Esophagus muscularis mucosa (tissue), 3 donors: ENCODE results near the gene SPATA25.

ENCODE experiments used
- CTCF ChIP-seq, 3 experiments: fragments of 200-600 bp in 2 of 3; fragments of 450-650 bp in 1 of 3; sonication (generic) in 2 of 3; IDR thresholded peaks; one replicate each; pipeline ENCODE4 v1.5.1; 2017 to 2019; ENCODE audit warnings: antibody characterized with exemption in 3 of 3, mild to moderate bottlenecking in 2 of 3, moderate library complexity in 1 of 3
- POLR2A ChIP-seq: fragments of 450-650 bp; IDR thresholded peaks from one replicate; pipeline ENCODE4 v1.6.1; 2017; ENCODE audit warnings: antibody characterized with exemption, moderate library complexity, mild to moderate bottlenecking, low read depth
- POLR2AphosphoS5 ChIP-seq, 2 donors: sonication (generic); formaldehyde crosslinking; IDR thresholded peaks; one replicate each; pipeline ENCODE4 v1.6.1; 2017; ENCODE audit warnings: antibody characterized with exemption in 2 of 2

GRCh38 chr20:45892828-45893500 is 5.5 kb upstream of the SPATA25 start:
- TF ChIP-seq POLR2A (no peak), CTCF (IDR thresholded peaks at IDR 0.05) (no peak), POLR2AphosphoS5 (IDR thresholded peaks at IDR 0.05) (no peak)
